Effector memory CD4-positive, alpha-beta T cell (primary cell): ENCODE results near the gene RRAGC.

Experiments used
- DNase-seq, 3 donors: peaks; one replicate each; pipeline ENCODE4 v3.0.0-alpha.2; 2020
- H3K27ac ChIP-seq: 2 replicates; pipeline ENCODE4 v1.7.0; 2013; ENCODE audit warnings: mild to moderate bottlenecking, low read length, moderate library complexity; ENCODE audit not compliant: insufficient read depth, poor library complexity, severe bottlenecking
- H3K27me3 ChIP-seq: replicated peaks from 2 replicates; pipeline ENCODE4 v1.7.0; 2013; ENCODE audit warnings: mild to moderate bottlenecking, low read length; ENCODE audit not compliant: insufficient read depth, control insufficient read depth, poor library complexity, severe bottlenecking
- H3K36me3 ChIP-seq: 2 replicates; pipeline ENCODE4 v1.7.0; 2013; ENCODE audit warnings: mild to moderate bottlenecking, low read length, moderate library complexity; ENCODE audit not compliant: control insufficient read depth, insufficient read depth
- H3K4me1 ChIP-seq: 2 replicates; pipeline ENCODE4 v1.7.0; 2013; ENCODE audit warnings: low read length, mild to moderate bottlenecking; ENCODE audit not compliant: control insufficient read depth, insufficient read depth, poor library complexity, severe bottlenecking
- H3K4me3 ChIP-seq: 2 replicates; pipeline ENCODE4 v1.7.0; 2013; ENCODE audit warnings: low read length, low read depth, mild to moderate bottlenecking; ENCODE audit not compliant: insufficient read depth, poor library complexity, severe bottlenecking
- H3K9me3 ChIP-seq: 2 replicates; pipeline ENCODE4 v1.7.0; 2013; ENCODE audit warnings: mild to moderate bottlenecking, low read length, moderate library complexity; ENCODE audit not compliant: control insufficient read depth
- total RNA-seq, 3 donors: gene quantifications; one replicate each; lab custom pipeline; 2026; lab: John Stamatoyannopoulos, UW

RRAGC gene, protein sequence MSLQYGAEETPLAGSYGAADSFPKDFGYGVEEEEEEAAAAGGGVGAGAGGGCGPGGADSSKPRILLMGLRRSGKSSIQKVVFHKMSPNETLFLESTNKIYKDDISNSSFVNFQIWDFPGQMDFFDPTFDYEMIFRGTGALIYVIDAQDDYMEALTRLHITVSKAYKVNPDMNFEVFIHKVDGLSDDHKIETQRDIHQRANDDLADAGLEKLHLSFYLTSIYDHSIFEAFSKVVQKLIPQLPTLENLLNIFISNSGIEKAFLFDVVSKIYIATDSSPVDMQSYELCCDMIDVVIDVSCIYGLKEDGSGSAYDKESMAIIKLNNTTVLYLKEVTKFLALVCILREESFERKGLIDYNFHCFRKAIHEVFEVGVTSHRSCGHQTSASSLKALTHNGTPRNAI
- total RNA-seq: 3.7 to 7.4 (median 5.5) reads per million in 3 donors

DNA sequence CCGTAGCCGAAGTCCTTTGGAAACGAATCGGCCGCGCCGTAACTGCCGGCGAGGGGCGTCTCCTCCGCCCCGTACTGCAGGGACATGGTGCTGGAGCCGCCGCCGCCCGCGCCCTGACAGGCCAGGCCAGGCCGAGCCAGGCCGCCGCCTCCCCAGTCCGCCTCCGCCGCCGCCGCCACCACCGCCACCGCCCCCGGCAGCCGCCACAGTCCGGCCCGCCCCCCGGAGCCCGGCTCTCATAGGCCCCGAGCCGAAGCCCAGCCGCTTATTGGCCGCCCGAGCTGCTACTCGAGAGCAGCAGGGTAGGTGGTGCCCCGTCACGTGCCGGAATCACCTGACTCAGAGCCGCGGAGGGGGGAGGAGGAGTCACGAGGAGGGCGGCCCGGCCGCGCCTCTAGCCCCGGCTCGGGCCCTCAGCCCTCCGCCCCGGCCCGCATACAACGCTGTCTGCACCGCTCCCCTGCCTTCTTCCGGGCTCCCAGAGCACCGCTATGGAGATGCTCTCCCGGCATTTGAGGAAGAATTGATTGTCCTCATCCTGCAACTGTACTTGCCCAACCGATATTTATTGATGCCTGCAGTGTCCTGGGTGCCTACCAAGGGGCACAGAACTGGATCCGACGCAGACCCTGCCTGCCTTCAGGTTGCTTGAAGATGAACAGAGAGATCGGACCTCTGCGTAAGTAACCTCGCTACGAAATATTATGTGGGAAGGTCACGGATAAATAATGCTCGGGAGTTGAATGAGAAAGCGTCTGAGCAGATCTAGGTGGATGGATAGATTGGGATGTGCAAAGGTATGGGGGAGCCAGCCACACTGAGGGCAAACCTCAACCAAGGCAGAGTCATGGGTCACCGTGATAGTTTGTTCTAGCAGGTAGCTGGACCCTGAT lies at the start of gene RRAGC:
RRAGC (minus strand) TSS at position 212 of the 893 bp plus-strand sequence; CDS start at position 86, 126 bp downstream.
- H3K27ac ChIP-seq: peak within 1 kb of the TSS; percentile 72
- H3K36me3 ChIP-seq: peaks cover 18% of the 10 kb centered on the region
- no peaks in the 10 kb centered on the region for H3K27me3 ChIP-seq
- H3K4me1 ChIP-seq: peaks cover 18% of the 10 kb centered on the region
- peak; percentile 96 to 98 (median 98) for DNase-seq
- H3K9me3 ChIP-seq: no peaks in the 10 kb centered on the region
- peak within 1 kb of the TSS; percentile 80 for H3K4me3 ChIP-seq

DNA sequence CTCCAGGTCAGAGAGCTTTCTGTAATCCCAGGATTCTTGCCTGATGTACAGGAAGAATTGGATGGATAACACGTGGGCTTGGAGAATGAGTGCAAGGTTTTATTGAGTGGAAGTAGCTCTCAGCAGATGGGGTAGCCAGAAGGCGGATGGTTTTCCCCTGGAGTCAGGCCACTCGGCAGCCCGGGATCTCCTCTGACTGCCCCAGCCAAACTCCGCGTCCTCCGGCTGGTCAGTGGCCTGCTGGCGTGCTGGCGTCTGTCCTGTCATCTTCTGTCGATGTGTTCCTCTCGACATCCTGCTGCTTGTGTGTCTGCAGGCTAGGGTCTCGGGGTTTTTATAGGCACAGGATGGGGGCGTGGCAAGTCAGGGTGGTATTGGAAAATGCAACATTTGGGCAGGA lies 49.2 kb upstream of the RRAGC start:
- no peaks in the 10 kb centered on the region for H3K27me3 ChIP-seq
- no peak for DNase-seq
- no peak overlapping the region for H3K27ac ChIP-seq
- no peaks in the 10 kb centered on the region for H3K36me3 ChIP-seq
- H3K4me1 ChIP-seq: no peaks in the 10 kb centered on the region
- H3K9me3 ChIP-seq: no peaks in the 10 kb centered on the region
- no peak overlapping the region for H3K4me3 ChIP-seq

DNA sequence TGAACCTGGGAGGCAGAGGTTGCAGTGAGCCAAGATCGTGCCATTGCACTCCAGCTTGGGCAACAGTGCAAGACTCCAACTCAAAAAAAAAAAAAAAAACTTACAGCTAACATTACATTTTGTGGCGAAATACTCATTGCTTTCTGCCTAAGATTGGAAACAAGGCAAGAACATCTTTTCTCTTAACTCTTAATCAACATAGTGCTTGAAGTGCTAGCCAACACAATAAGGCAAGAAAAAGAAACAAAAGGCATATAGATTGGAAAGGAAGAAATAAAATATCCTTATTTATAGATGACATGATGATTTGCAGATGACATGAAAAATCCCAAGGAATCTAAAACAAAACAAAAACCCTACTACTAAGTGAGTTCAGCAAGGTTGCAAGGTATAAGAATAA lies 46.4 kb upstream of the RRAGC start:
- no peak overlapping the region for H3K4me3 ChIP-seq

DNA sequence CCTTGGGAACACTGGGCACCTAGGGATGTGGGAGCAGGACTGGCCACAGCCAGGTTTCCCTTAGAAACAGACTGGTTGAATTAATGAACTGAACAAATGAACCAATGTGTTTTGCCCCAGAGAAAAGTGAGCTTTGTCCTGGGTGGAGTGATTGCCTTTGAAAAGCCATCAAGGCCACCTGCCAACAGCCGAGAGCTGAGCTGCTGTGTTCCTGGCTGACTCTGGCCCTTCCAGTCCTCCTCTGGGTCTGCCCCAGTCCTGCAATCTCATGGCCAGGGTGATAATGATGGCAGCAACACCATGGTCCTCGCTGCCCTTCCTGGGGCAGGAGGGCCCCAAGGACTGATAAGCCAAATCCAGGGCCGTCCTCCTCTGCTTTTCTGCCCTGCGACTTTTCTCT lies 40.0 kb upstream of the RRAGC start:
- no peaks in the 10 kb centered on the region for H3K27me3 ChIP-seq

More for the DNA sequence above, 46.4 kb upstream of the RRAGC start:
- no peaks in the 10 kb centered on the region for H3K36me3 ChIP-seq
- no peak for DNase-seq
- H3K4me1 ChIP-seq: no peaks in the 10 kb centered on the region
- no peaks in the 10 kb centered on the region for H3K27me3 ChIP-seq
- H3K9me3 ChIP-seq: no peaks in the 10 kb centered on the region
- H3K27ac ChIP-seq: no peak overlapping the region

DNA sequence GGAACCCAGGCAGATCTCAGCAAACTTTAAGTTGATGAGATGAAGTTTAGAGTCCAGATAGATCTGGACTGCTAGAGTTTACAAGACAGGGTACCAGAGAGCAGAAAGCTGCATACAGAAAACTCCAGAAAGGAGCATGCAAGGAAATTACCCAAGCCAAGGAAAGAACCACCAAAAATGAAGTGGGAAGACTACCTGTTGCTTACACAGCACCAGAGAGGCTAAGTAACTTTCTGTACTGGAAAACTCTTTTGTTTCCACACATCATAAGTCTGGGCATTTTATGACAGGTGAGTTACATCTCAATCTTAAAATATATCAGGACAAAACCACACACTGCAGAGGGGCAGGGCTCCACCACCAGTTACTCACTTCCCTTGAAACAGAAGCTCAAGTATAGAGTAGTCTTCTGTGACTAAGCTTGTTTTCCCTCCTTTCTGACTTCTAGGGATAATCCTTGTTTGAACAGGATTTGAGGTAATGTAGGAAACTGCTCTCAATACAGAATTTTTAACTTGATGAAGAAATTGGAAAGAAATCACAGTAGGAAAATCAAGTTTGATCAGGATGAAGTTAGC lies 39.2 kb upstream of the RRAGC start:
- H3K36me3 ChIP-seq: no peaks in the 10 kb centered on the region
- no peak overlapping the region for H3K27ac ChIP-seq
- DNase-seq: no peak
- H3K9me3 ChIP-seq: no peaks in the 10 kb centered on the region
- no peaks in the 10 kb centered on the region for H3K27me3 ChIP-seq
- H3K4me3 ChIP-seq: no peak overlapping the region
- no peaks in the 10 kb centered on the region for H3K4me1 ChIP-seq

More for the DNA sequence above, 40.0 kb upstream of the RRAGC start:
- Histone ChIP-seq H3K4me1 (no peaks in the 10 kb centered on the region), H3K36me3 (no peaks in the 10 kb centered on the region), H3K27ac (no peak overlapping the region), H3K4me3 (no peak overlapping the region), H3K9me3 (no peaks in the 10 kb centered on the region)
- no peak for DNase-seq

DNA sequence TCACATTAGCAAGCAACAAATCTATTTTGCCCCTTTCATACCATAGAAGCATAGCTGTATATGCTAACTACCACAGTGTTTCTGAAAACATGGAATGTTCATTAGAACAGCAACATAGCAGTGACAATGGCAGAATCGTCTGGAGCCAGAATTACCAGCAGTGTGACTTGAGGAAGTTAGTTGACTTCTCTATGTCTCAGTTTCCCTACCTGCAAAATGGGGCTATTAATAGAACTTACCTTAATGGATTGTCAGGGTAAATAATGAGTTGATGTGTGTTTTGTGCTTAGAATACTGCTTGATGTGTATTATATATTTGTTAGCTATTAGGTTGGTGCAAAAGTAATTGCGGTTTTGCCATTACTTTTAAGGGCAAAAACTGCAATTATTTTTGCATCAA lies 36.6 kb upstream of the RRAGC start:
- Histone ChIP-seq H3K27me3 (no peaks in the 10 kb centered on the region), H3K27ac (no peak overlapping the region), H3K9me3 (no peaks in the 10 kb centered on the region), H3K4me1 (no peaks in the 10 kb centered on the region), H3K4me3 (no peak overlapping the region), H3K36me3 (no peaks in the 10 kb centered on the region)
- no peak for DNase-seq

DNA sequence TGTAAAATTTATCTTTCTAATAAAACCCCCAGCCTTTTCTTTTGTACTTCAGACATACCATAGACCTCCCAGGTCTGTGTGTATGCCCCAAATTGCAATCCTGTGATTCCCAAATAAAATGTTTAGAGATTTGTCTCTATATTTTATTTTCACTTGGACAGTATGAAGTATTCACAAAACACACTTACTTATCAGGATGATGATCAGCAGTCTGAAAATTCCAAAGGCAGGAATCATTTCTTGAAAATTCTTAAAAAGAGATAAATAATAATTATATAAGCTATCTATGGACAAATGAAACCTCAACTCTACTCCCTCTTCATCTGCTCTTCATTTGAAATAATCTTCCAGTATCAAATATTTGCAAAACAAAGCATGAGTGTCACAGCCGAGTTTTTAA lies 33.4 kb upstream of the RRAGC start:
- no peaks in the 10 kb centered on the region for H3K9me3 ChIP-seq
- no peak overlapping the region for H3K4me3 ChIP-seq
- no peaks in the 10 kb centered on the region for H3K36me3 ChIP-seq
- no peaks in the 10 kb centered on the region for H3K27me3 ChIP-seq
- no peak for DNase-seq
- H3K27ac ChIP-seq: no peak overlapping the region
- H3K4me1 ChIP-seq: no peaks in the 10 kb centered on the region

DNA sequence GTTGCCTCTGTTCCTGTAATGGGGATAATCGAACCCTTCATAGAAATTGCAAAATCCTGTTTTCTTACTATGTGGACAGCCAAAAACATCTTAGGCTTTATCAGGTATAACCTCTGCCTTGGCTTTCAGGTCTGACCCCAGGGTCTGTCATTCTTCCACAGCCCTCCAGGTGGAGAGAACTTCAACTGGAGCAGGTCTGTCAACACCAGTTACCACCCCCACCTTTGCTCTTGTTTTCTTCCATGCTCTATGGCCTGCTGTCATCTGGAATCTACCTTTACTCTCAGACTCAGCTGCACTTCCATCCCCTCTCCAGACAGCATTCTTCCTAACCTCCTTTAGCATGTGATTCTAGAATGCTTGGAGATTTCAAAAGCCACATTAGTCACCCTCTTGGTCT lies 32.2 kb upstream of the RRAGC start:
- no peak for DNase-seq
- H3K9me3 ChIP-seq: no peaks in the 10 kb centered on the region
- no peak overlapping the region for H3K27ac ChIP-seq
- no peak overlapping the region for H3K4me3 ChIP-seq
- H3K4me1 ChIP-seq: no peaks in the 10 kb centered on the region
- H3K36me3 ChIP-seq: no peaks in the 10 kb centered on the region
- H3K27me3 ChIP-seq: no peaks in the 10 kb centered on the region

DNA sequence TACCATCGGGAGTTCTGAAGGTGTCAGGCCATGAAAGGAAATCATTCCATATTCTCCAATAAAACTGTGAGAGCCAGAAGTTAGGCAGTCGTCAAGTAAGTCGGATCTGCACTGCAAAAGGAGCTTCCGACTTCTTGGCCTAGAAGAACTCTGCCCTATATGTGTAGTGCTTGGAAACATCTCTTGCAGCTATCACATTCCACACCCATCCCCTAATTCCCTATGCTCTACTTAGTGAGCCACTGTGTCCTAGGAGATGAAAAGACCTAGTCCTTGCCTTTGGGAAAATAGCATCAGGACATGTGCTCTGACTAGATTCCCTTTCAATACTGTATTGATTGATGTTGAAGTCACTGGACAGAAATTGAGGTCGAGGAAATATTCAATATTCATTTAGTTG lies 30.0 kb upstream of the RRAGC start:
- Histone ChIP-seq H3K27ac (no peak overlapping the region), H3K27me3 (no peaks in the 10 kb centered on the region)

More for the DNA sequence above, 30.0 kb upstream of the RRAGC start:
- H3K4me3 ChIP-seq: no peak overlapping the region
- no peak for DNase-seq
- no peaks in the 10 kb centered on the region for H3K4me1 ChIP-seq
- H3K36me3 ChIP-seq: no peaks in the 10 kb centered on the region
- H3K9me3 ChIP-seq: no peaks in the 10 kb centered on the region
